ENCODE results near the gene ZIC3. TPM values are rescaled to one million over a fixed set of nuclear protein-coding genes. Genes with fewer than 3 reads are reported as not detected.

Gene ZIC3
- total and polyA plus RNA-seq, 3 donors from 2014 or later = 1.3 to 1.5 (median 1.5) TPM

- H3K27me3 ChIP-seq = no peaks in the 10 kb centered on the region
- TF ChIP-seq POLR2A (IDR thresholded peaks at IDR 0.05) (no peak), CTCF (IDR thresholded peaks at IDR 0.05) (no peak)
- H3K4me3 ChIP-seq = no peak overlapping the region
- no peaks in the 10 kb centered on the region for H3K9me3 ChIP-seq
- intact Hi-C loops (cut with DNase I; ENCODE audit: low total_unique reads) = no loop called here
- H3K36me3 ChIP-seq (ENCODE audit: low read depth, missing control alignments) = no peaks in the 10 kb centered on the region
- no peak for DNase-seq
- H3K4me1 ChIP-seq = no peaks in the 10 kb centered on the region
- 3 to 6% methylated on average over 6 to 16 of the region's 36 CpGs for WGBS, 2 donors
- H3K27ac ChIP-seq = no peak overlapping the region
These were observed 1.8 kb downstream of the ZIC3 start for GRCh38 chrX:137567682-137568232.

- intact Hi-C loops (cut with DNase I; ENCODE audit: low total_unique reads) = no loop called here
- H3K9me3 ChIP-seq = no peaks in the 10 kb centered on the region
- WGBS, 2 donors = 9% methylated on average over 38 of the region's 53 CpGs; no CpG with 5 or more reads in 1 of the 2 donors
- TF ChIP-seq POLR2A (IDR thresholded peaks at IDR 0.05) = no peak
- no peak for TF ChIP-seq CTCF (IDR thresholded peaks at IDR 0.05)
- no peaks in the 10 kb centered on the region for H3K27me3 ChIP-seq
- no peak overlapping the region for H3K4me3 ChIP-seq
- H3K36me3 ChIP-seq (ENCODE audit: low read depth, missing control alignments) = no peaks in the 10 kb centered on the region
- no peaks in the 10 kb centered on the region for H3K4me1 ChIP-seq
- no peak for DNase-seq
- H3K27ac ChIP-seq = no peak overlapping the region
These were observed 3.0 kb downstream of the ZIC3 start for GRCh38 chrX:137568741-137569469.

- no peaks in the 10 kb centered on the region for H3K27me3 ChIP-seq
- H3K4me1 ChIP-seq = no peaks in the 10 kb centered on the region
- H3K4me3 ChIP-seq = no peak overlapping the region
- H3K27ac ChIP-seq = no peak overlapping the region
- intact Hi-C loops (cut with DNase I; ENCODE audit: low total_unique reads) = no loop called here
- no peak for DNase-seq
- TF ChIP-seq CTCF (IDR thresholded peaks at IDR 0.05) (no peak), POLR2A (IDR thresholded peaks at IDR 0.05) (no peak)
- WGBS, 2 donors = 0 to 2% methylated on average over 1 to 16 of the region's 16 CpGs
- H3K9me3 ChIP-seq = no peaks in the 10 kb centered on the region
- no peaks in the 10 kb centered on the region for H3K36me3 ChIP-seq (ENCODE audit: low read depth, missing control alignments)
These were observed 3.6 kb downstream of the ZIC3 start for GRCh38 chrX:137569470-137569891.

GRCh38 chrX:137573324-137574101, 7.6 kb downstream of the ZIC3 start:
- Histone ChIP-seq H3K36me3 (ENCODE audit: low read depth, missing control alignments) (no peaks in the 10 kb centered on the region), H3K4me1 (no peaks in the 10 kb centered on the region), H3K27me3 (no peaks in the 10 kb centered on the region), H3K9me3 (no peaks in the 10 kb centered on the region), H3K4me3 (peak overlapping the region; percentile 32 to 43), H3K27ac (peak overlapping the region in 1 of 2 donors; percentile 24)
- TF ChIP-seq CTCF (IDR thresholded peaks at IDR 0.05) (no peak), POLR2A (IDR thresholded peaks at IDR 0.05) (no peak)
- DNase-seq = no peak
- 3 to 4% methylated on average over 16 to 32 of the region's 44 CpGs for WGBS, 2 donors
- intact Hi-C loops (cut with DNase I; ENCODE audit: low total_unique reads) = no loop called here
